ENCODE measurements around the gene TMEM19.

TMEM19 gene

DNA sequence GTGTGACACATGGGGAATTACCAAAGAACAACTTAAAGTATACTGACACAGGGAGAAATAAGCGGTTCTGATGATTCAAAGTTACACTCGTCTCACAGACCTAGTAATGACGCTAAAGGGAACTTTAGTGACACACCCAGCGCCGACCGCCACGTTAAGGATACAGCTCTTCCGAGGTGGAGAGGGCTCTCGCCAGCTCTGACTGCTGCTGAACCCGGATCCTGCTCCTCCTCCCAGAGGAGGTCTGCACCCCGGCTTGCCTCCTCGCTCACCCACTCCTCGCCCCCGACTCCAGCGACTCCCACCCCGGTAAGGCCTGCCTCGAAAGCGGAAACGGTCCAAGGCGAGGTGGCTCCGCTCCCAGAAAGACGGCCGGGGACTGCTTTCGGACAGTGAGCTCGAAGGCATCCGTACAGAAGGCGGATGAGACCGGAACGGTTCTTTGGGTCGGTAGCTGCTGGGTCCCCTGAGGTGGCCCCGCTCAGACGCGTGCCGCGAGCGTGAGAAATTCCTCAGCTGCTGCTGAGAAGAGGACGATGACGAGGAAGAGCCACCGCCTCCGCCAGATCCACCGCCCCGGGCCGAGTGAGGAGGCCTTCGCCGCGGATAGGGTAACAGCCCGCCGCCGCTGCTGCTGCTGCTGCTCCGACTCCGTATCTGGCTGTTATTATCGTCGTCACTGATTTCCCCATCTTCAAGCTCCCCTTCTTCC, 22.9 kb upstream of the TMEM19 start:
- CTCF ChIA-PET: interaction anchor here (0.6 to 2.9 kb wide), 3 partner anchors 72 to 230 kb away, joined by 4 to 15 read pairs (median 7); no protein-coding TSS in a partner anchor
- POLR2A ChIA-PET (ENCODE audit: low non-redundant PET): interaction anchor here (1.4 to 1.8 kb wide), 2 partner anchors 23 to 91 kb away, joined by 3 to 19 read pairs; partner anchors contain the start of gene TMEM19
- TF ChIP-seq, protein P1, sequence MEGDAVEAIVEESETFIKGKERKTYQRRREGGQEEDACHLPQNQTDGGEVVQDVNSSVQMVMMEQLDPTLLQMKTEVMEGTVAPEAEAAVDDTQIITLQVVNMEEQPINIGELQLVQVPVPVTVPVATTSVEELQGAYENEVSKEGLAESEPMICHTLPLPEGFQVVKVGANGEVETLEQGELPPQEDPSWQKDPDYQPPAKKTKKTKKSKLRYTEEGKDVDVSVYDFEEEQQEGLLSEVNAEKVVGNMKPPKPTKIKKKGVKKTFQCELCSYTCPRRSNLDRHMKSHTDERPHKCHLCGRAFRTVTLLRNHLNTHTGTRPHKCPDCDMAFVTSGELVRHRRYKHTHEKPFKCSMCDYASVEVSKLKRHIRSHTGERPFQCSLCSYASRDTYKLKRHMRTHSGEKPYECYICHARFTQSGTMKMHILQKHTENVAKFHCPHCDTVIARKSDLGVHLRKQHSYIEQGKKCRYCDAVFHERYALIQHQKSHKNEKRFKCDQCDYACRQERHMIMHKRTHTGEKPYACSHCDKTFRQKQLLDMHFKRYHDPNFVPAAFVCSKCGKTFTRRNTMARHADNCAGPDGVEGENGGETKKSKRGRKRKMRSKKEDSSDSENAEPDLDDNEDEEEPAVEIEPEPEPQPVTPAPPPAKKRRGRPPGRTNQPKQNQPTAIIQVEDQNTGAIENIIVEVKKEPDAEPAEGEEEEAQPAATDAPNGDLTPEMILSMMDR (conservative IDR thresholded peaks at IDR 0.05; ENCODE audit: low read depth): no peak
- DNase-seq (ENCODE audit: low spot score): peak; percentile 48
- peak overlapping the region; percentile 97 for H3K27ac ChIP-seq

- ChIA-PET POLR2A (ENCODE audit: low non-redundant PET) (interaction anchor here (0.6 to 1.8 kb wide), 4 partner anchors 21 to 91 kb away, joined by 3 to 19 read pairs (median 4); partner anchors contain the start of gene TMEM19), CTCF (interaction anchor here (0.6 to 2.9 kb wide), 3 partner anchors 23 to 229 kb away, joined by 4 to 15 read pairs (median 4); no protein-coding TSS in a partner anchor)
Measured at GRCh38 chr12:71663561-71664410, 22.1 kb upstream of the TMEM19 start, which contains the start of the genes THAP2 and ZFC3H1. Gene THAP2 (plus strand): TSS chr12:71664301. CDS start chr12:71664510, 209 bp downstream. Gene ZFC3H1 (minus strand): TSS chr12:71663848. CDS start chr12:71663610, 238 bp downstream.

GRCh38 chr12:71664411-71665089, 21.3 kb upstream of the TMEM19 start:
- no peak for DNase-seq (ENCODE audit: low spot score)
- CTCF ChIA-PET: interaction anchor here (0.8 to 2.9 kb wide), 2 partner anchors 24 to 82 kb away, joined by 4 to 15 read pairs; no protein-coding TSS in a partner anchor
- TF ChIP-seq, protein P1 (conservative IDR thresholded peaks at IDR 0.05; ENCODE audit: low read depth): no peak
- peak overlapping the region; percentile 97 for H3K27ac ChIP-seq
- POLR2A ChIA-PET (ENCODE audit: low non-redundant PET): interaction anchor here (0.6 to 1.8 kb wide), 3 partner anchors 20 to 83 kb away, joined by 3 to 19 read pairs (median 4); partner anchors contain the start of gene TMEM19

More at GRCh38 chr12:71663561-71664410, 22.1 kb upstream of the TMEM19 start, which contains the start of the genes THAP2 and ZFC3H1:
- H3K27ac ChIP-seq: peak within 1 kb of the TSS; percentile 97
- TF ChIP-seq, protein P1 (conservative IDR thresholded peaks at IDR 0.05; ENCODE audit: low read depth): no peak; the same call in 1 of the 2 replicates
- peak; percentile 93 for DNase-seq (ENCODE audit: low spot score)

- CTCF ChIA-PET: interaction anchor here (0.6 to 2.9 kb wide), 2 partner anchors 22 to 82 kb away, joined by 3 to 15 read pairs; no protein-coding TSS in a partner anchor
Measured at GRCh38 chr12:71665090-71665463, 20.8 kb upstream of the TMEM19 start.

GRCh38 chr12:71666259-71666658, 19.6 kb upstream of the TMEM19 start:
- CTCF ChIA-PET: no interaction called here

More at GRCh38 chr12:71665090-71665463, 20.8 kb upstream of the TMEM19 start:
- H3K27ac ChIP-seq: no peak overlapping the region
- no peak for DNase-seq (ENCODE audit: low spot score)
- TF ChIP-seq, protein P1 (conservative IDR thresholded peaks at IDR 0.05; ENCODE audit: low read depth): no peak
- POLR2A ChIA-PET (ENCODE audit: low non-redundant PET): no interaction called here

More at GRCh38 chr12:71666259-71666658, 19.6 kb upstream of the TMEM19 start:
- POLR2A ChIA-PET (ENCODE audit: low non-redundant PET): no interaction called here
- TF ChIP-seq, protein P1 (conservative IDR thresholded peaks at IDR 0.05; ENCODE audit: low read depth): no peak
- DNase-seq (ENCODE audit: low spot score): no peak
- no peak overlapping the region for H3K27ac ChIP-seq
